HFFc6 (cell line): ENCODE data around the gene LIN54. TPM values are rescaled to one million over a fixed set of nuclear protein-coding genes. Genes with fewer than 3 reads are reported as not detected.

Experiments
- DNase-seq: peaks from one replicate; pipeline ENCODE4 v3.0.0-alpha.2; 2018
- H3K27ac Mint-ChIP-seq: 2 replicates; pipeline ENCODE4 v1.8.0; 2020; ENCODE audit warnings: mild to moderate bottlenecking, mixed read lengths
- H3K27me3 Mint-ChIP-seq: 2 replicates; pipeline ENCODE4 v1.8.0; 2021; ENCODE audit warnings: mild to moderate bottlenecking, moderate library complexity, mixed read lengths; ENCODE audit not compliant: insufficient read depth
- H3K36me3 Mint-ChIP-seq: 2 replicates; pipeline ENCODE4 v1.8.0; 2021; ENCODE audit warnings: low read depth, mixed read lengths
- H3K4me1 Mint-ChIP-seq: 2 replicates; pipeline ENCODE4 v1.8.0; 2020; ENCODE audit warnings: low read depth, mixed read lengths
- H3K4me3 Mint-ChIP-seq: 2 replicates; pipeline ENCODE4 v1.8.0; 2020; ENCODE audit warnings: mild to moderate bottlenecking, moderate library complexity, mixed read lengths
- H3K9me3 Mint-ChIP-seq: 2 replicates; pipeline ENCODE4 v1.8.0; 2020; ENCODE audit warnings: mild to moderate bottlenecking, mixed read lengths
- total RNA-seq, 6 experiments: library from RNA; stranded (reverse); fragmentation: NEBNext Ultra II Directional; extraction: Animal tissue kit (Norgen Biotek cat#: 25700); gene quantifications; 2 replicates in 1 of 6; 3 replicates in 5 of 6; pipeline ENCODE4 v1.2.3, GENCODE V29; 2021
- TF ChIP-seq, protein P1 (sequence below): fragments of 200-600 bp; sonication (generic); IDR thresholded peaks from 2 replicates; pipeline ENCODE4 v1.5.0; 2021; ENCODE audit warnings: antibody characterized with exemption, mild to moderate bottlenecking

The LIN54 gene
- total RNA-seq, 6 experiments from 2014 or later: 13.8 to 20.5 (median 18.6) TPM

DNA sequence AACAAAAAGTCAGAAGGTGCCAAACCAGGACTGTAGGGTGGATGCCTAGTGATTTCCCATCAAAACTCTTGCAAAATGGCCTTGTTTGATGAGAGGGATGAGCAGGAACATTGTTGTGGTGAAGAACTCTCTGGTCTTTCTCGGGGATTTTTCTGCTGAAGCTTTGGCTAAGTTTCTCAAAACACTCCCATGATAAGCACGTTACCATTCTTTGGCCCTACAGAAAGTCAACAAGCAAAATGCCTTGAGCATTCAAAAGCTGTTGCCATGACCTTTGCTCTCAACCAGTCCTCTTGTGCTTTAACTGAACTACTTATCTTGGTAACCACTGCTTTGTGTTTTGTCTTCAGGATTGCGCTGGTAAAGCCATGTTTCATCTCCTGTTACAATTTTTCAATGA lies 116.7 kb downstream of the LIN54 start:
- Mint-ChIP-seq H3K27ac (no peak overlapping the region), H3K36me3 (peaks cover 45% of the 10 kb centered on the region), H3K4me1 (peaks cover 53% of the 10 kb centered on the region), H3K27me3 (peaks cover 11% of the 10 kb centered on the region), H3K4me3 (no peak overlapping the region), H3K9me3 (peaks cover 5% of the 10 kb centered on the region; the same call in 1 of the 2 replicates)
- DNase-seq: no peak
- TF ChIP-seq, protein P1, sequence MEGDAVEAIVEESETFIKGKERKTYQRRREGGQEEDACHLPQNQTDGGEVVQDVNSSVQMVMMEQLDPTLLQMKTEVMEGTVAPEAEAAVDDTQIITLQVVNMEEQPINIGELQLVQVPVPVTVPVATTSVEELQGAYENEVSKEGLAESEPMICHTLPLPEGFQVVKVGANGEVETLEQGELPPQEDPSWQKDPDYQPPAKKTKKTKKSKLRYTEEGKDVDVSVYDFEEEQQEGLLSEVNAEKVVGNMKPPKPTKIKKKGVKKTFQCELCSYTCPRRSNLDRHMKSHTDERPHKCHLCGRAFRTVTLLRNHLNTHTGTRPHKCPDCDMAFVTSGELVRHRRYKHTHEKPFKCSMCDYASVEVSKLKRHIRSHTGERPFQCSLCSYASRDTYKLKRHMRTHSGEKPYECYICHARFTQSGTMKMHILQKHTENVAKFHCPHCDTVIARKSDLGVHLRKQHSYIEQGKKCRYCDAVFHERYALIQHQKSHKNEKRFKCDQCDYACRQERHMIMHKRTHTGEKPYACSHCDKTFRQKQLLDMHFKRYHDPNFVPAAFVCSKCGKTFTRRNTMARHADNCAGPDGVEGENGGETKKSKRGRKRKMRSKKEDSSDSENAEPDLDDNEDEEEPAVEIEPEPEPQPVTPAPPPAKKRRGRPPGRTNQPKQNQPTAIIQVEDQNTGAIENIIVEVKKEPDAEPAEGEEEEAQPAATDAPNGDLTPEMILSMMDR: no peak

DNA sequence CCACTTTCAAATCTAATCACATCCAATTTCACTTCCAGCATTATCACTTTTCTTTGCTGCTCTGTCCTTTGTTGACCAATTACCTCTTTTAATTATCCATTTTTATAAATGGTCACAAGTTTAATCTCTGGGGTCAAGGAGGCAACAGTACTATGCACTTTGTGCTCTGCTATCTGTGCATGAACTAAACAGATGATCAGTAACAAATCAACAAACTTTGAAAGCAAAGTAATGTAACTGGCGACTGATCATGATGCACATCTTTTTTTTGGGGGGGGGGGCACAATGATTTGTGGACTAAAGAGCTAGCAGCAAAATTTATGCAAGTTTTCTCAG lies 118.2 kb downstream of the LIN54 start:
- no peak for DNase-seq
- peaks cover 5% of the 10 kb centered on the region; the same call in 1 of the 2 replicates for H3K9me3 Mint-ChIP-seq
- H3K27ac Mint-ChIP-seq: peak overlapping the region; percentile 98
- TF ChIP-seq, protein P1: no peak
- H3K4me1 Mint-ChIP-seq: peaks cover 46% of the 10 kb centered on the region
- H3K27me3 Mint-ChIP-seq: peaks cover 11% of the 10 kb centered on the region
- peaks cover 43% of the 10 kb centered on the region for H3K36me3 Mint-ChIP-seq
- peak overlapping the region; percentile 96; the same call in 1 of the 2 replicates for H3K4me3 Mint-ChIP-seq

DNA sequence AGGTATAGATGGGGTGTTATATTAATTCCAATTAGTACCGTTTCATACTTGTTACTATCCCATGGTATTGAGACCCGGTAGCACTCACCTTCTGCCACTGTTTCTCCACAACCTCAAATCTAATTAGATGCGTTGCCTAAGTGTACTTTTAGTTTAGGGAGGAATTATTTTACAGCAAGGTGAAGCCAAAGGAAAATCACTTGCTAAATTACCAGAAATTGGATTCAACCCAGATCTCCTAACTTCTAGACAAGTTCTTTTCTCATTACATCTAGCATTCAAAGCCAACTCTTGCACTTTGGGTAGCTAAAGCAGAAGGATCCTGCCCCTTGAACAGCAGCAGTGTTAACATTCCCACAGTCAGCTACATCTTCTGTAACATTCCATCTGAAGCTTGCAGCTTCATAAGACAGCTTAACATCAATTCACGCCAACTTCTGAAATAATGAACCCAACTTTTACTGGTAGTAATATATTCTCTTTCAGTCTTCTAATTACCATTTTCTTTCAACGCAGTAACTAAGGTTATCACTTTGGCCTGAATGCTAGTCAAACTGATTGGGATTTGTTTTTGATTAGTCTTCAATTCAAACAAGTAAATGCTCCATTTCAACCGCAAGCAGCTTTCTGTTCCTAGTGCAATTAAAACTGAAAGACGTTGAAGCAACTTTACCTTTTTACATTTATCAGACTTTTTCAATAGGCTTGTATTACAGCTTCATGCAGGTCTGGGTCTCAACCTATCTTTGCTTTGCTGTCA lies 118.7 kb downstream of the LIN54 start:
- peaks cover 45% of the 10 kb centered on the region for H3K36me3 Mint-ChIP-seq
- H3K27ac Mint-ChIP-seq: peak overlapping the region; percentile 98
- H3K4me1 Mint-ChIP-seq: peaks cover 48% of the 10 kb centered on the region
- TF ChIP-seq, protein P1: no peak
- H3K27me3 Mint-ChIP-seq: peaks cover 11% of the 10 kb centered on the region
- H3K9me3 Mint-ChIP-seq: peaks cover 5% of the 10 kb centered on the region; the same call in 1 of the 2 replicates
- DNase-seq: peak; percentile 14
- H3K4me3 Mint-ChIP-seq: peak overlapping the region; percentile 96

DNA sequence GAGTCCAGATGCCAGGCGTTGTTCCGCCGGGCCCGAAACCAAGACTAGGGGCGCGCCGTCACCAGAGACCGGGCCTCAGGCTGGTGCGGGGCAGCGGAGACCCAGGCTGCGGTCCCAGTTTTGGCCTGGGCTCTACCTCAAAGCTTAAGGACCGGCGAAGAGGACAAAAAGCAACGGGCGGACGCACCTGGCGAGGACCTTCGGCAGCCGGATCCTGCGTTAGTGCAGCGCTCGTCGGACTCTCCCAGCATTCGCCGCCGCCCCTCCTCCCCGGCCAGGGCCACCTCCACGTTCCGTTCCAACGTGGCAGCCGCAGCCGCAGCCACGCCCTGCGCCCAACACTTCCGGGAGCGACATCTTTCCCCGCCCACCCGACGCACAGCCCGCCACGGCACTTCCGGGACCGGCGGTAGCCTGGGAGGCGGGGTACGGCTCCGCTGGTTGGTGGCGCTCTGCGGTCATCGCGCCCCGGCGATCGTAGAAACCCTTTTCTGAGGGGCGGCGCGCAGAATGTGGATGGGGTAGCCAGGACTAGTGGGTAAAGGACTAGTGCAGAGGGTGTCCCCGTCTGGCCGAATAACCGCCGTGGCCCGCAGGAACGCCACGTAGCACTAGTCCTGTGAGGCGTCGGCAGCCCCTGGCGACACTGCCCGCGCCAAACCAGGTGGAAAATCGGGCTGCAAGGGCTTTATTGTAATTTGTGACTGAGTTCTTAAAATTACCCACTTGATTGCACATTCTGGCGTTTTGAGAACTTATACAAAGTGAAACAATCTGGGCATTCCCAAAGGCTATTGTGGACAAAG lies 119.5 kb downstream of the LIN54 start, which contains the start of gene SEC31A:
Gene SEC31A (minus strand): TSS at position 253 of the 806 bp plus-strand sequence. CDS start 9,217 bp downstream, outside the sequence.
- Mint-ChIP-seq H3K9me3 (peaks cover 5% of the 10 kb centered on the region; the same call in 1 of the 2 replicates), H3K27ac (peak within 1 kb of the TSS; percentile 98), H3K36me3 (peaks cover 48% of the 10 kb centered on the region), H3K4me3 (peak within 1 kb of the TSS; percentile 96), H3K27me3 (peaks cover 11% of the 10 kb centered on the region), H3K4me1 (peaks cover 53% of the 10 kb centered on the region)
- TF ChIP-seq, protein P1: peak; percentile 38; the same call in 1 of the 2 replicates
- DNase-seq: peak; percentile 95

DNA sequence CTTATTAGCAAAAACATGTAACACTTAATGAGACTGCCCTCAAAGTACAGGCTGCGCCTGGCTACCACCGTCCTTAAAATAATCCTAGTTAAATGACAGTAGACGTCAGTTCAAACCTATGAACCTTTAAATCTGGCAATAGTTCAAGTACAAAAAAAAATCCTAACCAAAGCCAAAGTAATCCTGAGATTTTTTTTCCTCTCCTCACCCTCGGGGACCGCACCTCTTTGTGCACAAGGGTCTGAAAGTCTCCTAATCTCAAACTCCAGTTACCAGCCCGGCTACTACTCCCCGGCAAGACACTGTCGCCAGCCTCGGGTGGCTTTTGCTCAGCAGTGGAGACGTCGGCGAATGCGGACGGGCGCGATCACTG lies 120.1 kb downstream of the LIN54 start:
- peak overlapping the region; percentile 98 for H3K27ac Mint-ChIP-seq
- H3K9me3 Mint-ChIP-seq: peaks cover 5% of the 10 kb centered on the region; the same call in 1 of the 2 replicates
- DNase-seq: peak; percentile 10
- TF ChIP-seq, protein P1: no peak
- peaks cover 43% of the 10 kb centered on the region for H3K36me3 Mint-ChIP-seq
- H3K4me1 Mint-ChIP-seq: peaks cover 59% of the 10 kb centered on the region
- peak overlapping the region; percentile 96 for H3K4me3 Mint-ChIP-seq
- peaks cover 11% of the 10 kb centered on the region for H3K27me3 Mint-ChIP-seq
